ENCODE results near the gene CEP112. TPM values are rescaled to one million over a fixed set of nuclear protein-coding genes. Genes with fewer than 3 reads are reported as not detected.

The CEP112 gene
- 13.5 to 21.8 TPM (median 16.6 TPM) in 3 replicates for total RNA-seq
- long read RNA-seq, transcript CEP112-203 (27 exons, 3,392 nt), result major isoform, 5 of 24 reads
- long read RNA-seq, partial matches to known transcripts, result 0 of 24 reads
- long read RNA-seq, other reads (novel, unspliced or antisense), result 16 of 24 reads

GRCh38 chr17:66191593-66192377, at the start of gene CEP112:
TSS of gene CEP112 (minus strand) at chr17:66192133.
- Mint-ChIP-seq H3K4me3 (ENCODE audit: unreplicated experiment) (peak within 1 kb of the TSS; percentile 92), H3K27ac (ENCODE audit: unreplicated experiment) (peak within 1 kb of the TSS; percentile 88), H3K4me1 (ENCODE audit: low read depth) (peaks cover 23% of the 10 kb centered on the region), H3K27me3 (ENCODE audit: low read depth) (no peaks in the 10 kb centered on the region), H3K9me3 (ENCODE audit: low read depth) (no peaks in the 10 kb centered on the region), H3K36me3 (ENCODE audit: low read depth) (peaks cover 3% of the 10 kb centered on the region)
- TF ChIP-seq CTCF (IDR thresholded peaks at IDR 0.05), result peak; percentile 42
- DNase-seq (ENCODE audit: low spot score), result no peak

- Mint-ChIP-seq H3K4me1 (ENCODE audit: low read depth) (peaks cover 2% of the 10 kb centered on the region), H3K27me3 (ENCODE audit: low read depth) (no peaks in the 10 kb centered on the region), H3K9me3 (ENCODE audit: low read depth) (no peaks in the 10 kb centered on the region), H3K36me3 (ENCODE audit: low read depth) (no peaks in the 10 kb centered on the region), H3K4me3 (ENCODE audit: unreplicated experiment) (no peak overlapping the region), H3K27ac (ENCODE audit: unreplicated experiment) (no peak overlapping the region)
- no peak for DNase-seq (ENCODE audit: low spot score)
- no peak for TF ChIP-seq CTCF (IDR thresholded peaks at IDR 0.05)
Measured at GRCh38 chr17:66240630-66241029, 48.7 kb upstream of the CEP112 start.

- Mint-ChIP-seq H3K27ac (ENCODE audit: unreplicated experiment) (no peak overlapping the region), H3K36me3 (ENCODE audit: low read depth) (no peaks in the 10 kb centered on the region), H3K4me1 (ENCODE audit: low read depth) (peaks cover 2% of the 10 kb centered on the region), H3K4me3 (ENCODE audit: unreplicated experiment) (no peak overlapping the region), H3K9me3 (ENCODE audit: low read depth) (no peaks in the 10 kb centered on the region), H3K27me3 (ENCODE audit: low read depth) (no peaks in the 10 kb centered on the region)
- no peak for DNase-seq (ENCODE audit: low spot score)
- no peak for TF ChIP-seq CTCF (IDR thresholded peaks at IDR 0.05)
Measured at GRCh38 chr17:66240013-66240412, 48.1 kb upstream of the CEP112 start.

GRCh38 chr17:66235377-66235994, 43.6 kb upstream of the CEP112 start:
- Mint-ChIP-seq H3K27me3 (ENCODE audit: low read depth) (peaks cover 2% of the 10 kb centered on the region), H3K36me3 (ENCODE audit: low read depth) (no peaks in the 10 kb centered on the region), H3K4me1 (ENCODE audit: low read depth) (peaks cover 8% of the 10 kb centered on the region), H3K9me3 (ENCODE audit: low read depth) (no peaks in the 10 kb centered on the region), H3K4me3 (ENCODE audit: unreplicated experiment) (no peak overlapping the region), H3K27ac (ENCODE audit: unreplicated experiment) (no peak overlapping the region)
- no peak for TF ChIP-seq CTCF (IDR thresholded peaks at IDR 0.05)
- no peak for DNase-seq (ENCODE audit: low spot score)

- no peak for TF ChIP-seq CTCF (IDR thresholded peaks at IDR 0.05)
- Mint-ChIP-seq H3K4me3 (ENCODE audit: unreplicated experiment) (no peak overlapping the region), H3K9me3 (ENCODE audit: low read depth) (no peaks in the 10 kb centered on the region), H3K27me3 (ENCODE audit: low read depth) (peaks cover 2% of the 10 kb centered on the region), H3K4me1 (ENCODE audit: low read depth) (peaks cover 16% of the 10 kb centered on the region), H3K36me3 (ENCODE audit: low read depth) (peaks cover 2% of the 10 kb centered on the region), H3K27ac (ENCODE audit: unreplicated experiment) (no peak overlapping the region)
- DNase-seq (ENCODE audit: low spot score), result no peak
Measured at GRCh38 chr17:66234611-66235010, 42.7 kb upstream of the CEP112 start.
